Measurements from ENCODE around the gene OR10H2. TPM values are rescaled to one million over a fixed set of nuclear protein-coding genes. Genes with fewer than 3 reads are reported as not detected.
"Not testable (repeated sequence)": the region's sequence is repeated elsewhere in the genome, so short reads cannot be mapped to it uniquely, and the experiment has no call there.

The OR10H2 gene
- total and polyA plus RNA-seq, 11 donors, result not detected

GRCh38 chr19:15758379-15758778 lies 30.6 kb downstream of the OR10H2 start:
- DNase-seq, result no peak
- H3K36me3 ChIP-seq, result no peaks in the 10 kb centered on the region
- TF ChIP-seq POLR2A (IDR thresholded peaks at IDR 0.05) (no peak), CTCF (IDR thresholded peaks at IDR 0.05) (no peak)
- H3K27me3 ChIP-seq, result peaks cover 0 to 31% (median 0%) of the 10 kb centered on the region in 9 donors
- no peak overlapping the region for H3K27ac ChIP-seq
- peaks cover 0 to 6% (median 0%) of the 10 kb centered on the region in 12 donors for H3K9me3 ChIP-seq
- no peaks in the 10 kb centered on the region for H3K4me1 ChIP-seq
- intact Hi-C loops (cut with DNase I), result no loop called here
- WGBS, 4 donors, result 55 to 72% (median 63%) methylated on average over 2 of the region's 2 CpGs
- no peak overlapping the region for H3K4me3 ChIP-seq
- no peak for ATAC-seq

GRCh38 chr19:15759962-15760565 lies 32.2 kb downstream of the OR10H2 start:
- H3K27ac ChIP-seq, result no peak overlapping the region
- H3K36me3 ChIP-seq, result no peaks in the 10 kb centered on the region
- DNase-seq (no peak), ATAC-seq (no peak)
- H3K9me3 ChIP-seq, result peaks cover 0 to 8% (median 0%) of the 10 kb centered on the region in 12 donors
- intact Hi-C loops (cut with DNase I), result loop anchor here in 1 of 10 donors (1.0 kb wide), 1 partner anchor 131 kb away; no protein-coding TSS in a partner anchor
- H3K4me3 ChIP-seq, result no peak overlapping the region
- H3K4me1 ChIP-seq, result no peaks in the 10 kb centered on the region
- peaks cover 0 to 31% (median 0%) of the 10 kb centered on the region in 9 donors for H3K27me3 ChIP-seq
- TF ChIP-seq CTCF (IDR thresholded peaks at IDR 0.05) (peak in 5 of 12 donors; percentile 11 to 23 (median 12)), POLR2A (IDR thresholded peaks at IDR 0.05) (no peak)
- WGBS, 4 donors, result 34 to 57% (median 50%) methylated on average over 10 to 28 of the region's 28 CpGs

GRCh38 chr19:15769586-15769985 lies 41.8 kb downstream of the OR10H2 start:
- peaks cover 0 to 18% (median 0%) of the 10 kb centered on the region in 12 donors for H3K9me3 ChIP-seq
- no peak overlapping the region for H3K4me3 ChIP-seq
- H3K27me3 ChIP-seq, result no peaks in the 10 kb centered on the region
- no peak overlapping the region for H3K27ac ChIP-seq
- DNase-seq (no peak), ATAC-seq (no peak)
- peaks cover 0 to 17% (median 0%) of the 10 kb centered on the region in 9 donors for H3K36me3 ChIP-seq
- WGBS, 4 donors, result 39 to 65% (median 42%) methylated on average over 5 to 6 of the region's 6 CpGs
- intact Hi-C loops (cut with DNase I), result no loop called here
- no peak for TF ChIP-seq POLR2A (IDR thresholded peaks at IDR 0.05)
- H3K4me1 ChIP-seq, result no peaks in the 10 kb centered on the region

- not testable (repeated sequence) for ATAC-seq, H3K4me3 ChIP-seq, H3K9me3 ChIP-seq, H3K27me3 ChIP-seq, DNase-seq, H3K27ac ChIP-seq
- intact Hi-C loops (cut with DNase I), result loop anchor here in 1 of 10 donors (10.0 kb wide), 1 partner anchor 99 kb away; the partner anchor contains the start of gene CYP4F12
- Histone ChIP-seq H3K36me3 (peaks cover 0 to 14% (median 0%) of the 10 kb centered on the region in 9 donors), H3K4me1 (peaks cover 0 to 11% (median 1%) of the 10 kb centered on the region in 12 donors)
- 72 to 87% (median 80%) methylated on average over 3 of the region's 3 CpGs for WGBS, 4 donors
Measured at GRCh38 chr19:15774159-15774558, 46.3 kb downstream of the OR10H2 start.

GRCh38 chr19:15775249-15775648 lies 47.4 kb downstream of the OR10H2 start:
- TF ChIP-seq CTCF (IDR thresholded peaks at IDR 0.05) (no peak), POLR2A (IDR thresholded peaks at IDR 0.05) (no peak)
- ATAC-seq, result no peak
- 49 to 69% (median 64%) methylated on average over 2 of the region's 2 CpGs for WGBS, 4 donors
- peaks cover 0 to 6% (median 0%) of the 10 kb centered on the region in 9 donors for H3K27me3 ChIP-seq
- H3K27ac ChIP-seq, result no peak overlapping the region
- intact Hi-C loops (cut with DNase I), result loop anchor here in 2 of 10 donors (5.0 to 10.0 kb wide), 2 partner anchors 100 to 103 kb away; partner anchors contain the start of gene CYP4F12 (in 2 of the 2)
- H3K4me3 ChIP-seq, result no peak overlapping the region
- H3K9me3 ChIP-seq, result no peaks in the 10 kb centered on the region
- DNase-seq, result no peak
- peaks cover 0 to 6% (median 0%) of the 10 kb centered on the region in 9 donors for H3K36me3 ChIP-seq
- peaks cover 0 to 19% (median 7%) of the 10 kb centered on the region in 12 donors for H3K4me1 ChIP-seq
